IPS DF 6.9 (cell line): Measurements from ENCODE around the gene DMD.

Experiments
- DNase-seq: peaks from one replicate; pipeline ENCODE4 v3.0.0-alpha.2; 2013; ENCODE audit warnings: low read depth, low spot score
- H3K27ac ChIP-seq: one replicate; pipeline ENCODE4 v1.5.1; 2013; ENCODE audit warnings: low read length, control low read depth
- H3K27me3 ChIP-seq: 2 replicates; pipeline ENCODE4 v1.6.1; 2013; ENCODE audit warnings: mild to moderate bottlenecking, low read length; ENCODE audit not compliant: control insufficient read depth, insufficient read depth
- H3K36me3 ChIP-seq: 2 replicates; pipeline ENCODE4 v1.6.1; 2013; ENCODE audit warnings: low read length; ENCODE audit not compliant: control insufficient read depth, insufficient read depth
- H3K4me1 ChIP-seq: 2 replicates; pipeline ENCODE4 v1.6.1; 2013; ENCODE audit warnings: low read length; ENCODE audit not compliant: control insufficient read depth, insufficient read depth
- H3K4me3 ChIP-seq: 2 replicates; pipeline ENCODE4 v1.5.1; 2013; ENCODE audit warnings: mild to moderate bottlenecking, low read length
- H3K9me3 ChIP-seq: 2 replicates; pipeline ENCODE4 v1.6.1; 2013; ENCODE audit warnings: low read length, inconsistent platforms; ENCODE audit not compliant: control insufficient read depth, insufficient read depth
- WGBS: extraction: QIAGEN DNeasy Blood & Tissue Kit; methylation state at CpG from one replicate; pipeline ENCODE4 v1.1.7; 2013; ENCODE audit warnings: mixed read lengths, missing lambda C conversion rate; ENCODE audit not compliant: insufficient read length, insufficient coverage; 5-methylcytosine and 5-hydroxymethylcytosine counted together

The DMD gene

DNA sequence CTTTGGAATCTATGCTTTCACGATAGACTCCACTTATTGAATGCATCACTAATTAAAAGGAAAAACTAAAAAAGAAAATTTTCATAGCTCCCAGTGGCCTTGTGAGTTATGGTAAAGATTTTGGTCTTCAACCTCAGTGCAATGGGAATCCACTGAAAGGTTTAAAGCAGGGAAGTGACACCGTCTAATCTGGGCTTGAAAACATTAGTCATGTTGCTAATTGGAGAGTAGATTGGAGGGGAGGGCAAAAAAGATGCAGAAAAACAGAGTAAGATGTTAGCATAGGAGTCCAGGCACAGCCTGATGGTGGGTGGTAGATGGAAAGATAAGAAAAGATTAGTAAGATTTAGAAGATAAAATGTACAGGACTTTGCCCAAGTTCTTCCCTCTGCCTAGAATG is 1506.4 kb downstream of the DMD start:
- Histone ChIP-seq H3K27me3 (no peaks in the 10 kb centered on the region), H3K9me3 (no peaks in the 10 kb centered on the region), H3K4me3 (no peak overlapping the region), H3K4me1 (no peaks in the 10 kb centered on the region), H3K27ac (no peak overlapping the region), H3K36me3 (no peaks in the 10 kb centered on the region)
- no CpG with 5 or more reads among the region's 2 CpGs for WGBS
- no peak for DNase-seq

DNA sequence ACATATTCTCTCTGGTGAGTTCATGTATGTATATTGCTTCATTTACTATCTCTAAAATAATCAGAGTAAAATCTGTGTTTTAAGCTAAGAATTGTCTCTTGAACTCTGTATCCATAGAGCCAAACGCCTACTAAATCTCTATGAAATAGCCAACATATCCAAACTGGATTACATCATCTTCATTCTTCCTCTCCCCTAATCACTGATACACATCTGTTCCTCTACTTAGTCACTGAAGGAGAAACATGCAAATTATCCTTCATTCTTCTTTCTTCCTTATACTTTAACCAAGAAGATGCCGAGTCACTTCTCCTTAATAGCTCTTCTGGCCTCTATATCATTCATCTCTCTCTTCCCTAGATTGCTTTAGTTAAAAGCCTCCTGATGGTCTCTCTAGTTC is 1509.1 kb downstream of the DMD start:
- Histone ChIP-seq H3K27me3 (no peaks in the 10 kb centered on the region), H3K4me1 (no peaks in the 10 kb centered on the region), H3K4me3 (no peak overlapping the region), H3K9me3 (no peaks in the 10 kb centered on the region), H3K27ac (no peak overlapping the region), H3K36me3 (no peaks in the 10 kb centered on the region)
- no peak for DNase-seq
- WGBS = no CpG with 5 or more reads among the region's 2 CpGs

DNA sequence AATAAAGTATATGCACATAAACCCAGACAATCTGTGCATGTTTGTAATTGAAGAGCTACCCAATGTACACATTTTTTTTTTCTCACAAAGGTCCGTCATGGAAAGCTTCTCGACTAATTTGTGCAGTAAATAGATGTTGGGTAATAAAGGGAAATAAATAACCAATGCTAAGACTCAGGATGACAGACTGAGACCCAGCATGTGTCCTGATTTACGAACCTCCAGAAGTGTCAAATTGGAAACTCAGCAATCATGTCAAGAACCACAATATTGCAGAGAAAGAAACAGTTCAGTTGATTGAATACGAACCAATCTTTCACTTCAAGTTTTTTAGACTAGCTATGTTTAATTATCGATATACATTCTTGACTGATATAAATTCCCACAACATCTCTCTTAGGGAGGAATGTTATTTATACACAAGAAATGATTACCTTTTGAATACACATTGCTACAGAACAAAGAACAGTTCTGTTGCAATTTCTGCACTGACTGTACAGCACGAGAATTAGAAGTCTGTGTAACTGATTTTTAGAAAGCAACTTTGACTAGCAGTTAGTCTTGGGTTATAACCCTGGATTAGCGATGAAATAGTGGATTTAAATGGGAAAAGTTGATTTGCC is 1513.9 kb downstream of the DMD start:
- Histone ChIP-seq H3K27ac (no peak overlapping the region), H3K4me1 (no peaks in the 10 kb centered on the region), H3K27me3 (no peaks in the 10 kb centered on the region), H3K4me3 (no peak overlapping the region), H3K9me3 (no peaks in the 10 kb centered on the region), H3K36me3 (no peaks in the 10 kb centered on the region)
- DNase-seq = no peak
- no CpG with 5 or more reads among the region's 7 CpGs for WGBS

GRCh38 chrX:31679861-31680260 is 1531.5 kb downstream of the DMD start:
- no peak for DNase-seq
- Histone ChIP-seq H3K27ac (no peak overlapping the region), H3K4me3 (no peak overlapping the region), H3K36me3 (no peaks in the 10 kb centered on the region), H3K9me3 (no peaks in the 10 kb centered on the region), H3K4me1 (no peaks in the 10 kb centered on the region), H3K27me3 (no peaks in the 10 kb centered on the region)

DNA sequence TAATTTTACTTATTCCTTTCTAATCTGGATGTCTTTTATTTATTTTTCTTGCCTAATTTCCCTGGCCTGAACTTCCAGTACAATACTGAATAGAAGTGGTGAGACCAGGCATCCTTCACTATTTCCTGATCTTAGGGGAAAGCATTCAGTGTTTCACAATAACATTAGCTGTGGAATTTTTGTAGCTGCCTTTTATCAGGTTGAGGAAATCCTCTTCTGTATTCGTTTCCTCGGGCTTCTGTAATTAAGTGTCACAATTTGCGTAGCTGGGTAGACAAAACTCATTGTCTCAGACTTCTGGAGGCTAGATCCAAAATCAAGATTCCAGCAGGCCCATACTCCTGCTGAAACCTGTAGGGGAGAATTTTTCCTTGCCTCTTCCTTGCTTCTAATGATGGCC is 1541.1 kb downstream of the DMD start:
- Histone ChIP-seq H3K36me3 (no peaks in the 10 kb centered on the region), H3K4me3 (no peak overlapping the region), H3K27me3 (no peaks in the 10 kb centered on the region), H3K4me1 (no peaks in the 10 kb centered on the region), H3K27ac (no peak overlapping the region), H3K9me3 (no peaks in the 10 kb centered on the region)
- no CpG with 5 or more reads among the region's 3 CpGs for WGBS
- DNase-seq = no peak

GRCh38 chrX:31665454-31665853 is 1545.9 kb downstream of the DMD start:
- H3K27ac ChIP-seq = no peak overlapping the region
- no peaks in the 10 kb centered on the region for H3K9me3 ChIP-seq
- no CpG with 5 or more reads among the region's 4 CpGs for WGBS

GRCh38 chrX:31663172-31663571 is 1548.2 kb downstream of the DMD start:
- H3K4me1 ChIP-seq = no peaks in the 10 kb centered on the region
- no peaks in the 10 kb centered on the region for H3K27me3 ChIP-seq
- no peak for DNase-seq
- no CpG with 5 or more reads among the region's 6 CpGs for WGBS
- H3K27ac ChIP-seq = no peak overlapping the region
- H3K9me3 ChIP-seq = no peaks in the 10 kb centered on the region
- no peak overlapping the region for H3K4me3 ChIP-seq
- no peaks in the 10 kb centered on the region for H3K36me3 ChIP-seq

More at GRCh38 chrX:31665454-31665853, 1545.9 kb downstream of the DMD start:
- DNase-seq = no peak
- Histone ChIP-seq H3K36me3 (no peaks in the 10 kb centered on the region), H3K4me1 (no peaks in the 10 kb centered on the region), H3K4me3 (no peak overlapping the region), H3K27me3 (no peaks in the 10 kb centered on the region)

DNA sequence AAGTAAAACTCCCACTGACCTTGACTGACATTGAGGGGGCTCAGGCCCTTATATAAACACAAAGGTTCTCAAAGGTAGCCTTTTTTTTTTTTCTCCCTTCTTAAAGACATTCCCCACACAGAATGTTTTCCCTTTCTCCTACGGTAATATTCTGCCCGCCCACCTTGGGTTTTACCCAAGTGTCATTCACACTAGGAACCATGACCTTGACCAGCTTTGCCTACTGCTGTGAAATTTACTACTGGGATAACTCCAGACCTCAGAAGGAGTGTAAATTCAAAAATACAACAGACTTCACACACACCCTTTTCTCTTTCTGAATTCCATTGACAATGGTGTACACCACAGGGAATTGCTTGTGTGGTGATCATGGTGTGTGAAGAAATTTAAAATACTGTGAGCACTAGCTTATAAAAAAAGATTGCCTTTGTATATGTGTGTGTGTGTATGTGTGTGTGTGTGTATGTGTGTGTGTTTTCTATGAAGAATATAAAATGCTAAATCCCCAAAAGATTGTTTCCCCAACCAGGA is 1550.0 kb downstream of the DMD start:
- DNase-seq = no peak
- Histone ChIP-seq H3K4me1 (no peaks in the 10 kb centered on the region), H3K36me3 (no peaks in the 10 kb centered on the region), H3K9me3 (no peaks in the 10 kb centered on the region), H3K4me3 (no peak overlapping the region), H3K27me3 (no peaks in the 10 kb centered on the region), H3K27ac (no peak overlapping the region)
- WGBS = no CpG with 5 or more reads among the region's 2 CpGs

GRCh38 chrX:31658360-31658759 is 1553.0 kb downstream of the DMD start:
- Histone ChIP-seq H3K4me3 (no peak overlapping the region), H3K36me3 (no peaks in the 10 kb centered on the region), H3K27ac (no peak overlapping the region), H3K27me3 (no peaks in the 10 kb centered on the region), H3K4me1 (no peaks in the 10 kb centered on the region), H3K9me3 (no peaks in the 10 kb centered on the region)
- WGBS = no CpG with 5 or more reads among the region's 4 CpGs
- DNase-seq = no peak

- H3K27ac ChIP-seq = no peak overlapping the region
- no peaks in the 10 kb centered on the region for H3K4me1 ChIP-seq
- H3K27me3 ChIP-seq = no peaks in the 10 kb centered on the region
- DNase-seq = no peak
- no peaks in the 10 kb centered on the region for H3K36me3 ChIP-seq
- H3K4me3 ChIP-seq = no peak overlapping the region
- H3K9me3 ChIP-seq = no peaks in the 10 kb centered on the region
These were observed 1555.3 kb downstream of the DMD start for GRCh38 chrX:31656013-31656412.

DNA sequence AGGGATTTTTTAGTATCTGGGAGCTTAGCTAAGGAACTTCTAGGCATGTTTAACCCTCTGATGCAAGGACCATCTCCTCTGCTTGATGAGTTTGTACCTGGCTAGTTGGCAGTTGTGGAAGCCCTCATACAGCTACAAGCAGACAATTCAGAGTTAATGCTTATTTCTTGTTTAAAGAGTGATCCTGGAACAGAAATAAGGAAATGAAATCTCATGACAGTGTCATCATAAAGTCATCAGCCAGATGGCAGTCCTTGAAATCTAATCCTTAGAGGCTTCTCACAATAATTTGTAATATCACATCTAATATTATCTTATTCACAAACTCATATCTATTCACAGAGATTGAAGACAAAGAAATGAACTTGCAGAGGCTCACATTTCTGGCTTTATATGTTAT is 1557.9 kb downstream of the DMD start:
- H3K27ac ChIP-seq = no peak overlapping the region

More for the DNA sequence above, 1557.9 kb downstream of the DMD start:
- no peak overlapping the region for H3K4me3 ChIP-seq
- no peaks in the 10 kb centered on the region for H3K9me3 ChIP-seq
- H3K27me3 ChIP-seq = no peaks in the 10 kb centered on the region
- DNase-seq = no peak
- no peaks in the 10 kb centered on the region for H3K36me3 ChIP-seq
- H3K4me1 ChIP-seq = no peaks in the 10 kb centered on the region
